ENCODE data around the gene ANTXRL. TPM values are rescaled to one million over a fixed set of nuclear protein-coding genes. Genes with fewer than 3 reads are reported as not detected.

Gene ANTXRL
- total and polyA plus RNA-seq, 2 experiments from 2014 or later = not detected

DNA sequence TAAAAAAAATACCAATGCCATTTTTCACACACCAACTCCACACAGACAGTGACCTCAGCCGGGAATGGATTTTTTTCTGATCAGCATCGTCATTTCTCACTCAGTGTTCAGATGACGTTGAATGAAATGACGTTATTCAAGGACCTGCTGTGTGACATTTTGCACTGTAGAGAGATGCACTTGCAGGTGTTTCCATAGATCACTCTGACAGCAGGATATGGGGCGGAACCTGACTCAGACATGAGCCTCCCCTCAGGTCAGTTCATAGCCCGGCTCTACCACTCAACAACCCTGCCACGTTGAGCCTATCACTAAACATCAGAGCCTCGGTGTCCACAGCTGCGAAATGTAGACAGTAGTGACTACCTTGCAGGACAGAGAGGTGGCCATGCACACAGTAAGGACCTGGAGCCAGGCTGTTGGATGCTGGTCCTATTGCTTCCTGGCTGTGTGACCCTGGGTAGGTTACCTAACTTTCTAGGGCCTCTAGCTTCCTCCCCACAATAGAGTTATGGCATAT lies 41.4 kb upstream of the ANTXRL start:
- Mint-ChIP-seq H3K4me1 (no peaks in the 10 kb centered on the region; the same call in 2 of the 3 replicates), H3K9me3 (peaks cover 4% of the 10 kb centered on the region; the same call in 1 of the 3 replicates), H3K4me3 (no peak overlapping the region), H3K27ac (no peak overlapping the region), H3K27me3 (ENCODE audit: insufficient read depth, low read depth, poor library complexity) (peaks cover 8% of the 10 kb centered on the region), H3K36me3 (ENCODE audit: low read depth) (no peaks in the 10 kb centered on the region)
- Histone ChIP-seq H2AFZ (no peak overlapping the region), H3K79me2 (replicated peaks; ENCODE audit: insufficient read depth) (no peaks in the 10 kb centered on the region), H3K4me3 (no peak overlapping the region), H3K4me1 (ENCODE audit: insufficient read depth) (no peaks in the 10 kb centered on the region), H3K9me2 (ENCODE audit: insufficient read depth) (no peaks in the 10 kb centered on the region), H4K20me1 (replicated peaks; ENCODE audit: insufficient read depth) (no peaks in the 10 kb centered on the region), H3K27ac (ENCODE audit: low read depth) (no peak overlapping the region), H3K36me3 (ENCODE audit: insufficient read depth) (no peaks in the 10 kb centered on the region), H3K4me2 (no peak overlapping the region), H3K27me3 (ENCODE audit: insufficient read depth) (no peaks in the 10 kb centered on the region), H3F3A (replicated peaks; ENCODE audit: low read depth) (no peaks in the 10 kb centered on the region)
- ATAC-seq = no peak
- TF ChIP-seq CREB1 (CRISPR knock-in tag; IDR thresholded peaks at IDR 0.05; ENCODE audit: low read depth) (no peak), ZNF331 (CRISPR knock-in tag; IDR thresholded peaks at IDR 0.05; ENCODE audit: low read depth) (no peak), POLR2AphosphoS5 (IDR thresholded peaks at IDR 0.05; ENCODE audit: low read depth) (no peak), CTCF (conservative IDR thresholded peaks at IDR 0.05; ENCODE audit: low read depth in 2 of 2) (no peak), EZH2phosphoT487 (IDR thresholded peaks at IDR 0.05; ENCODE audit: unreplicated experiment) (no peak), STAT1 (IDR thresholded peaks at IDR 0.05; ENCODE audit: unreplicated experiment) (no peak), REST (IDR thresholded peaks at IDR 0.05; ENCODE audit: unreplicated experiment) (no peak), NANOG (IDR thresholded peaks at IDR 0.05; ENCODE audit: borderline replicate concordance) (no peak), JUNB (IDR thresholded peaks at IDR 0.05; ENCODE audit: unreplicated experiment) (no peak), ZNF114 (CRISPR knock-in tag; IDR thresholded peaks at IDR 0.05) (no peak), ETS1 (IDR thresholded peaks at IDR 0.05) (no peak), EZH2 (IDR thresholded peaks at IDR 0.05; ENCODE audit: low read depth, unreplicated experiment) (no peak)
- TF ChIP-seq, protein P1, sequence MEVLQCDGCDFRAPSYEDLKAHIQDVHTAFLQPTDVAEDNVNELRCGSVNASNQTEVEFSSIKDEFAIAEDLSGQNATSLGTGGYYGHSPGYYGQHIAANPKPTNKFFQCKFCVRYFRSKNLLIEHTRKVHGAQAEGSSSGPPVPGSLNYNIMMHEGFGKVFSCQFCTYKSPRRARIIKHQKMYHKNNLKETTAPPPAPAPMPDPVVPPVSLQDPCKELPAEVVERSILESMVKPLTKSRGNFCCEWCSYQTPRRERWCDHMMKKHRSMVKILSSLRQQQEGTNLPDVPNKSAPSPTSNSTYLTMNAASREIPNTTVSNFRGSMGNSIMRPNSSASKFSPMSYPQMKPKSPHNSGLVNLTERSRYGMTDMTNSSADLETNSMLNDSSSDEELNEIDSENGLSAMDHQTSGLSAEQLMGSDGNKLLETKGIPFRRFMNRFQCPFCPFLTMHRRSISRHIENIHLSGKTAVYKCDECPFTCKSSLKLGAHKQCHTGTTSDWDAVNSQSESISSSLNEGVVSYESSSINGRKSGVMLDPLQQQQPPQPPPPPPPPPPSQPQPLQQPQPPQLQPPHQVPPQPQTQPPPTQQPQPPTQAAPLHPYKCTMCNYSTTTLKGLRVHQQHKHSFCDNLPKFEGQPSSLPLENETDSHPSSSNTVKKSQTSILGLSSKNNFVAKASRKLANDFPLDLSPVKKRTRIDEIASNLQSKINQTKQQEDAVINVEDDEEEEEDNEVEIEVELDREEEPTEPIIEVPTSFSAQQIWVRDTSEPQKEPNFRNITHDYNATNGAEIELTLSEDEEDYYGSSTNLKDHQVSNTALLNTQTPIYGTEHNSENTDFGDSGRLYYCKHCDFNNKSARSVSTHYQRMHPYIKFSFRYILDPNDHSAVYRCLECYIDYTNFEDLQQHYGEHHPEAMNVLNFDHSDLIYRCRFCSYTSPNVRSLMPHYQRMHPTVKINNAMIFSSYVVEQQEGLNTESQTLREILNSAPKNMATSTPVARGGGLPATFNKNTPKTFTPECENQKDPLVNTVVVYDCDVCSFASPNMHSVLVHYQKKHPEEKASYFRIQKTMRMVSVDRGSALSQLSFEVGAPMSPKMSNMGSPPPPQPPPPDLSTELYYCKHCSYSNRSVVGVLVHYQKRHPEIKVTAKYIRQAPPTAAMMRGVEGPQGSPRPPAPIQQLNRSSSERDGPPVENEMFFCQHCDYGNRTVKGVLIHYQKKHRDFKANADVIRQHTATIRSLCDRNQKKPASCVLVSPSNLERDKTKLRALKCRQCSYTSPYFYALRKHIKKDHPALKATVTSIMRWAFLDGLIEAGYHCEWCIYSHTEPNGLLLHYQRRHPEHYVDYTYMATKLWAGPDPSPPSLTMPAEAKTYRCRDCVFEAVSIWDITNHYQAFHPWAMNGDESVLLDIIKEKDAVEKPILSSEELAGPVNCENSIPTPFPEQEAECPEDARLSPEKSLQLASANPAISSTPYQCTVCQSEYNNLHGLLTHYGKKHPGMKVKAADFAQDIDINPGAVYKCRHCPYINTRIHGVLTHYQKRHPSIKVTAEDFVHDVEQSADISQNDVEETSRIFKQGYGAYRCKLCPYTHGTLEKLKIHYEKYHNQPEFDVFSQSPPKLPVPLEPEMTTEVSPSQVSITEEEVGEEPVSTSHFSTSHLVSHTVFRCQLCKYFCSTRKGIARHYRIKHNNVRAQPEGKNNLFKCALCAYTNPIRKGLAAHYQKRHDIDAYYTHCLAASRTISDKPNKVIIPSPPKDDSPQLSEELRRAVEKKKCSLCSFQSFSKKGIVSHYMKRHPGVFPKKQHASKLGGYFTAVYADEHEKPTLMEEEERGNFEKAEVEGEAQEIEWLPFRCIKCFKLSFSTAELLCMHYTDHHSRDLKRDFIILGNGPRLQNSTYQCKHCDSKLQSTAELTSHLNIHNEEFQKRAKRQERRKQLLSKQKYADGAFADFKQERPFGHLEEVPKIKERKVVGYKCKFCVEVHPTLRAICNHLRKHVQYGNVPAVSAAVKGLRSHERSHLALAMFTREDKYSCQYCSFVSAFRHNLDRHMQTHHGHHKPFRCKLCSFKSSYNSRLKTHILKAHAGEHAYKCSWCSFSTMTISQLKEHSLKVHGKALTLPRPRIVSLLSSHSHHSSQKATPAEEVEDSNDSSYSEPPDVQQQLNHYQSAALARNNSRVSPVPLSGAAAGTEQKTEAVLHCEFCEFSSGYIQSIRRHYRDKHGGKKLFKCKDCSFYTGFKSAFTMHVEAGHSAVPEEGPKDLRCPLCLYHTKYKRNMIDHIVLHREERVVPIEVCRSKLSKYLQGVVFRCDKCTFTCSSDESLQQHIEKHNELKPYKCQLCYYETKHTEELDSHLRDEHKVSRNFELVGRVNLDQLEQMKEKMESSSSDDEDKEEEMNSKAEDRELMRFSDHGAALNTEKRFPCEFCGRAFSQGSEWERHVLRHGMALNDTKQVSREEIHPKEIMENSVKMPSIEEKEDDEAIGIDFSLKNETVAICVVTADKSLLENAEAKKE (CRISPR knock-in tag; IDR thresholded peaks at IDR 0.05) = no peak
- no peak for DNase-seq (ENCODE audit: low spot score)

Measured in GM23338 (cell line).